ENCODE results near the gene STMN3.
"Not testable (repeated sequence)": the region's sequence is repeated elsewhere in the genome, so short reads cannot be mapped to it uniquely, and the experiment has no call there.

Gene STMN3

DNA sequence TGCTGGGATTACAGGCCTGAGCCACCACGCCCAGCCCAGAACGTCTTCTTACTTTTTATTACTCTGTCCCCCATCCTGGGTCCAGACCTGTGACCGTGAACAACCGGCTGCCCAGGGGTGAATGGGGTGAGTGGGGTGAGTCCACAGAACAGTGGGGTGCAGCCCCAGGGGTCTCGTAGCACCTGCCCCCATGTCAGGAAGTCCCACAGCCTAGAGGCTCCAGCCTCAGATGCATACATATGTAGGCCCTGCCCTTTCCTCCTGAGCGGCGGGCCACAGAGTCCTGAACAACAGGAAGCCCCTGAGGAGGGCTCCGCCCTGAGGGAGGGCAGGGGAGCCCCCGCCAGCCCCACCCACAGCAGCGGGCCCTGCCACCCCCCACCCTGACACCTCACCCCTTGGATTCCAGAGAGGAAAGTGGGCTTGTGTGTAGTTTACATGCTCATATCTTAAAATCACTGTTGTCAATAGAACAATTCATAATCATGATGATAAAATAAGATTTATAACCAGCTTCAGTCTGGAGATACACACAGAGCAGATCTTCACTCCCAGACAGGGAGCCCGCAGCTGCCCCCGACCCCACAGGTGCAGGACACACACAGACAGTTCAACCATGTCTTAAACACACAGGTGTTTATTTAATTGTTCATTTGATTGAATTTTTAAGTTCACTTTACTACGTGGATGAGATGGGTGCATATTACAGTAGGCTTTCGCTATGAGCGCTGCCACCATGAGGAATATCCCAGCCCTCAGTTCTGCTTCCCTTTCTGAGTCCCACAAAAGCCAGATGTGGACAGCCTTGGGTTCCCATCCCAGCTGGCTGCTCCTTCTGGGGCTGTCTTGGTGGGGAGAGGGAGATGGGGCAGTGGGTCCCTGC, 13.9 kb downstream of the STMN3 start:
- ATAC-seq (replicated peaks), result peak; percentile 28
- peaks cover 56% of the 10 kb centered on the region for H3K36me3 Mint-ChIP-seq (ENCODE audit: insufficient read depth)
- H3K4me3 Mint-ChIP-seq, result peak overlapping the region; percentile 91 to 92
- H3K4me1 Mint-ChIP-seq (ENCODE audit: low read depth in 2 of 2), result peaks cover 39 to 49% of the 10 kb centered on the region in 2 donors
- DNase-seq, result peak; percentile 54 to 58 (median 57)
- H3K27ac Mint-ChIP-seq, result peak overlapping the region; percentile 98 to 100
- peaks cover 0 to 2% of the 10 kb centered on the region in 2 donors for H3K9me3 Mint-ChIP-seq
- H3K27me3 Mint-ChIP-seq, result no peaks in the 10 kb centered on the region

DNA sequence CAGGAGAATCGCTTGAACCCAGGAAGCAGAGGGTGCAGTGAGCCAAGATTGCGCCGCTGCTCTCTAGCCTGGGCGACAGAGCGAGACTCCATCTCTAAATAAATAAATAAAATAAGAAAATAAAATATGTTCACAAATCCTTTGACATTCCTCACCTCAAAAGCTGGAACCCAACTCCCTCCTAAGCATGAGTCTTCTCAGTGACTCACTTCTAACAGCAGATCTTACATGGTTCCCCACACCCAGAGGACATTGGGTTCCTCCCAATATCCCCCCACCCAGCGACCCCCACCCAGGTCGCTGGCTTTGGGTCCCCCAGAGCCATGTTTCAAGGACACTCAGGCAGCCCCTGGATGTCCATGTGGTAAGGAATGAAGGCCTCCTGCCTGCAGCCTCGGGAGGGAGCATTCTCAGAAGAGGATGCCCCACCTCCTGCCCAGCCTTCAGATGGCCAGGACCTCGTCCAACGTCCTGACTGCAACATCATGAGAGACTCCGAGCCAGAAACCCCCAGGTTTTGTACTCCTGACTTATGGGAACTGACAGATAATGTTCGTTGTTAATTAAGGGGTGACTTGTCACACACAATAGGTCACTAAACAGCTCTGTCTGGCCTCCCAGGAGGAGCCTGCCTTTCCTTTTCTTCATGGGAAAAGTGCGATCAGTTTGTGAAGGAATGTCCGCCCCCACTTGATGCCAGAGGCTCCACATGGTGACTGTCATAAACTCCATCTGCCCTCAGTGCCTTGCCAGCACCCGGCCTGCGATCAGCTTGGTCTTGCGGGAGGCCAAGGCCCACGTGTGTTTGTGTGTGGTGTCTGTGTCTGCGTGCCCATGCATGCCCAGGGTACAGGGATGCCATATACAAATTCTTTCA, 16.2 kb downstream of the STMN3 start:
- Mint-ChIP-seq H3K27ac (peak overlapping the region; percentile 97 to 100), H3K36me3 (ENCODE audit: insufficient read depth) (peaks cover 41% of the 10 kb centered on the region), H3K4me3 (peak overlapping the region; percentile 56 to 92), H3K9me3 (peaks cover 0 to 2% of the 10 kb centered on the region in 2 donors), H3K27me3 (no peaks in the 10 kb centered on the region), H3K4me1 (ENCODE audit: low read depth in 2 of 2) (peaks cover 35 to 46% of the 10 kb centered on the region in 2 donors)
- ATAC-seq (replicated peaks) (no peak), DNase-seq (no peak)

DNA sequence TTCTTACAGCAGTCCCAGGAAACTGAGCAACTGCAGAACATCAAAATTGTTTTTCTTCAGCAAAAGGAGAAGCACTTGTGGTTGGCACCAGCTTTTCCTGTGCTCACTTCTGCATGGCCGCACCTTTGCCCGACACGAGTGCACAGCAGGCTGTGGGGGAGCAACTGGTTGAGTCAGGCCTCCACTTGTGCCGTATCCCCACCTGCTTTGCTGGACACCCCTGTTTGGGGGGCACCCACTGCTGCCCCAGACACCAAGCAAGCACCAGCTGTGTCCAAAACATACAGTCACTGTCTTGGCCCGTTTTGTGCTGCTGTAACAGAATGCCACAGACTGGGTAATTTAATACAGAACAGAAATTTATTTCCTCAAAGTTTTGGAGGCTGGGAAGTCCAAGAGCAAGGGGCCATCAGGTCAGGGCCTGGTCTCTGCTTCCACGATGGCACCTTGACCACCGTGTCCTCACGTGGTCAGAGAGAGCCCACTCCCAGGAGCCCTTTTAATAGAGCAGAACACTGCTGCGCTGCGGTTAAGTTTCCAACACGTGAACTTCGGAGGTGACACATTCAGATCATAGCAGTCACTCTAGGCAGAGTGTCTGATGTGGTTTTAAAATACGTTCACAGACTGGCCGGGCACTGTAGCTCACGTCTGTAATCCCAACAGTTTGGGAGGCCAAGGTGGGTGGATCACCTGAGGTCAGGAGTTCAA, 17.6 kb downstream of the STMN3 start:
- peaks cover 35 to 46% of the 10 kb centered on the region in 2 donors for H3K4me1 Mint-ChIP-seq (ENCODE audit: low read depth in 2 of 2)
- H3K4me3 Mint-ChIP-seq, result peak overlapping the region; percentile 76 to 82
- peaks cover 0 to 2% of the 10 kb centered on the region in 2 donors for H3K9me3 Mint-ChIP-seq
- no peaks in the 10 kb centered on the region for H3K27me3 Mint-ChIP-seq
- ATAC-seq (replicated peaks) (peak; percentile 80), DNase-seq (peak; percentile 69 to 73 (median 72))
- H3K36me3 Mint-ChIP-seq (ENCODE audit: insufficient read depth), result peaks cover 40% of the 10 kb centered on the region
- peak overlapping the region; percentile 96 to 97 for H3K27ac Mint-ChIP-seq

DNA sequence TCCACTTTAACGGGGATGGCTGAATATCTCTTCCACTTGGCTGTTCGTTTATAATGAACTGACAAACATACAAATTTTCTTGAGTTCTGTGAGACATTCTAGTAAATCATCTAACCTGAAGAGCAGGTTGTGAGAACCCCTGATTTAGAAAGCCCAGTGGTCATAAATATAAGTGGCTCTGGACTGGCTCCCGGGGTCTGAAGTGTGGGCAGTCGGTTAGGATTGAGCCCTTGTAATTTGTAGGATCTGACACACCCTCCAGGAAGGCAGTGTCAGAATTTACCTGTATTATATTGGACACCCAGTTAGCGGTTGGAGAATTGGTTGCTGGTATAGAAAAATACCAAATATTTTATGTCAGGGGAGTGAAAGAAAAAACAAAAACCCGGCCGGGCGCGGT, 19.5 kb downstream of the STMN3 start:
- H3K4me1 Mint-ChIP-seq (ENCODE audit: low read depth in 2 of 2), result peaks cover 36 to 37% of the 10 kb centered on the region in 2 donors
- ATAC-seq (replicated peaks) (no peak), DNase-seq (no peak)
- peaks cover 32% of the 10 kb centered on the region for H3K36me3 Mint-ChIP-seq (ENCODE audit: insufficient read depth)
- peak overlapping the region; percentile 71 to 78 for H3K27ac Mint-ChIP-seq
- peaks cover 0 to 2% of the 10 kb centered on the region in 2 donors for H3K9me3 Mint-ChIP-seq
- H3K4me3 Mint-ChIP-seq, result peak overlapping the region; percentile 67 to 76
- no peaks in the 10 kb centered on the region for H3K27me3 Mint-ChIP-seq

DNA sequence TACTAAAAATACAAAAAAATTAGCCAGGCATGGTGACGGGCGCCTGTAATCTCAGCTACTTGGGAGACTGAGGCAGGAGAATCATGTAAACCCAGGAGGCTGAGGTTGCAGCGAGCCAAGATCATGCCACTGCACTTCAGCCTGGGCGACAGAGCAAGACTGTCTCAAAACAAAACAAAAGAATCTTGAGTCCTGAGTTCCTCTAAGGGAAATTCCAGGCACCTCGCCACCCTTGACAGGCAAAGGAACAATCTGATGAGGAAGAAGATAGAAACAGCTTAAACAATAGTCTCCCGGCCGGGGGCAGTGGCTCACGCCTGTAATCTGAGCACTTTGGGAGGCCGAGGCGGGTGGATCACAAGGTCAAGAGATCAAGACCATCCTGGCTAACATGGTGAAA, 21.8 kb downstream of the STMN3 start:
- Mint-ChIP-seq H3K4me1 (ENCODE audit: low read depth in 2 of 2) (peaks cover 26 to 34% of the 10 kb centered on the region in 2 donors), H3K36me3 (ENCODE audit: insufficient read depth) (peaks cover 39% of the 10 kb centered on the region), H3K27ac (peak overlapping the region in 1 of 2 donors; percentile 38)
- not testable (repeated sequence) for H3K27me3 Mint-ChIP-seq; H3K4me3 Mint-ChIP-seq; H3K9me3 Mint-ChIP-seq; DNase-seq; ATAC-seq (replicated peaks)

DNA sequence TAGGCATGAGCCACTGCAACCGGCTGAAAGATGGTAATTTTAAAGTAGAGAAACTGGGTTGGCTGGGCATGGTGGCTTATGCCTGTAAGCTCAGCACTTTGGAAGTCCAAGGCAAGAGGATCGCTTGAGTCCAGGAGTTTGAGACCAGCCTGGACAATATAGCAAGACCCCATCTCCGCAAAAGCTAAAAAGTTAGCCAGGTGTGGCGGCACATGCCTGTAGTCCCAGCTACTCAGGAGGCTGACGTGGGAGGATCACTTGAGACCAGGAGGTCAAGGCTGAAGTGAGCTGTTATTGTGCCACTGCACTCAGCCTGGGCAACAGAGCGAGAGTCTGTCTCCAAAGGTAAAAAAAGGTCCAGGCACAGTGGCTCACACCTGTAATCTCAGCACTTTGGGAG, 22.3 kb downstream of the STMN3 start:
- not testable (repeated sequence) for DNase-seq; H3K27me3 Mint-ChIP-seq; H3K9me3 Mint-ChIP-seq; ATAC-seq (replicated peaks); H3K27ac Mint-ChIP-seq
- H3K4me3 Mint-ChIP-seq, result peak overlapping the region in 1 of 2 donors; percentile 12
- peaks cover 34% of the 10 kb centered on the region for H3K36me3 Mint-ChIP-seq (ENCODE audit: insufficient read depth)
- peaks cover 25 to 34% of the 10 kb centered on the region in 2 donors for H3K4me1 Mint-ChIP-seq (ENCODE audit: low read depth in 2 of 2)

DNA sequence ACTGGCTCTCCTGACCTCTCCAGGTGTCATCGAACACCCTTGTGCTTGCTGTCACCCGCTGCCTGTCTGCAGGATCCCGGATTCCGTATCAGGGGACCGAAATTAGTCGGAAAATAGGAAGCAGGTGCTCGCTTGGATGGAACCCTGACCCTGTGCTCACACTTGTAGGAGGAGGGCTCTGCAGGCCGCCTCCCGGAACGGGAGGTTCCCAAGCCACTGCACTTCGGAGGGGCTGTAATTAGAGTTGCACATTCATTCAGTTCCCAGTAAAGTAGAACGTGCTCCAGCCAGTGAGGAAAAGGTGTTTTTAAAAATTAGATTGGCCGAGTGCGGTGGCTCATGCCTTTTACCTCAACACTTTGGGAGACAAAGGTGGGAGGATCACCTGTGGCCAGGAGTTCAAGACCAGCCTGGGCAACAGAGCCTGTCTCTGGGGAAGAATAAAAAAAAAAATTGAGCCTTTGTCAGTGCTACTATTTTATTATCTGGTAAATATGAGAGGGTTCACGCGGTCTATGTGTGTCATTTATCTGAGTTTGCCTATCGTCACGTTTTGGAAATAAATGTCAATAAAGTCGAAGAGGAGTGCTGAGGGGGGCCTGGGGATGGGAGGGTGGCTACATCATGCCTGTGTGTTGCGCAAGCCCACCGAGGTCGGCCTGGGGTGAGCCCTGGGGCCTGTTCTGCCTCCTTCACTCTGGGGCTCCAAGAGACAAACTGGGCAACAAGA, 24.8 kb downstream of the STMN3 start:
- ATAC-seq (replicated peaks), result no peak
- Mint-ChIP-seq H3K9me3 (no peaks in the 10 kb centered on the region), H3K4me1 (ENCODE audit: low read depth in 2 of 2) (peaks cover 16 to 24% of the 10 kb centered on the region in 2 donors)

DNA sequence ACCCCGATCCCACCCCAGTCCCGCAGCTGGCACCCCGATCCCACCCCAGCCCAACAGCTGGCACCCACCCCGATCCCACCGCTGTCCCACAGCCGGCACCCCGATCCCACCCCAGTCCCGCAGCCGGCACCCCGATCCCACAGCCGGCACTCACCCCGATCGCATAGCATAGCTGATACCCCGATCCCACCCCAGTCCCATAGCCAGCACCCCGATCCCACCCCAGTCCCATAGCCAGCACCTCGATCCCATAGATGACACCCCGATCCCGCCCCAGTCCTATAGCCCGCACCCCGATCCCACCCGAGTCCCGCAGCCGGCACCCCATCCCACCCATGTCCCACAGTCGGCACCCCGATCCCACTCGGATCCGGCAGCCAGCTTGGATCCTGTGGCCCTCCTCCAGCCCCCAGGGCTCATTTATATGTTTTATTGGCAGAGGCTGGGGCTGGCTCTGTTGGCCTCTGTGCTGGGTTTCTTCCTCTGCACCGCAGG, 25.4 kb downstream of the STMN3 start:
- Mint-ChIP-seq H3K9me3 (no peaks in the 10 kb centered on the region), H3K36me3 (ENCODE audit: insufficient read depth) (peaks cover 27% of the 10 kb centered on the region), H3K27me3 (no peaks in the 10 kb centered on the region), H3K27ac (peak overlapping the region; percentile 84 to 94), H3K4me1 (ENCODE audit: low read depth in 2 of 2) (peaks cover 18 to 25% of the 10 kb centered on the region in 2 donors), H3K4me3 (peak overlapping the region; percentile 91 to 98)
- DNase-seq (no peak), ATAC-seq (replicated peaks) (no peak)

More for the DNA sequence above, 24.8 kb downstream of the STMN3 start:
- peak overlapping the region; percentile 91 to 98 for H3K4me3 Mint-ChIP-seq
- H3K36me3 Mint-ChIP-seq (ENCODE audit: insufficient read depth), result peaks cover 27% of the 10 kb centered on the region
- peak overlapping the region; percentile 84 to 94 for H3K27ac Mint-ChIP-seq
- H3K27me3 Mint-ChIP-seq, result no peaks in the 10 kb centered on the region
- peak in 1 of 3 experiments; percentile 47 for DNase-seq

DNA sequence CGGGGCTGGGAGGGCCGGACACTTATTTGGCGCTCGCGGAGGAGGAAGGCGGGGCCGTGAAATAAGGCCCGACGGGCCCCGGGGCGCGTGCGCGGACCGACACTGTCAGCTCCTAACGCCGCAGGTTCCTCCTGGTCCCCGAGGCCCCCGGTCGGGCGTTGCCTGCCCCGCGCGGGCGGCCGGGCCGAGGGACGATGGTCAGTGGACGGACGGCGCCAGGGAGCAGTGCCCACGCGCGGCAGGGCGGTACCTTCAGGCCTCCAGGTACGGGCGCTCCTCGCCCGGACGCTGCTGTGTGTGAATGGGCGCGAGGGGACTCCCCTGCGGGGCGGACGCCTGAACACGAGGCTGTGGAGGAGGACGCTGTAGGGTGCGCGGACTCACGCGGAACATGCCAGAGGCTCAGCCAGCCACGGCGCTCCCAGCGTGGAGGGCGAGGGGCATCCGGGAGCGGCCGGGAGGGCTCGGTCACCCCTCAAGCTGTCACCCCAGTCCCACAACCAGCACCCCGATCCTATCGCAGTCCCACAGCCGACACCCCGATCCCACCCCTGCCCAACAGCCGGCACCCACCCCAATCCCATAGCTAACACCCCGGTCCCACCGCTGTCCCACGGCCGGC, 26.0 kb downstream of the STMN3 start:
- H3K9me3 Mint-ChIP-seq, result no peaks in the 10 kb centered on the region
- H3K27ac Mint-ChIP-seq, result peak overlapping the region; percentile 84 to 94
- peak; percentile 91 to 95 (median 95) for DNase-seq
- H3K4me3 Mint-ChIP-seq, result peak overlapping the region; percentile 91 to 98
- peak; percentile 82 for ATAC-seq (replicated peaks)
- peaks cover 32% of the 10 kb centered on the region for H3K36me3 Mint-ChIP-seq (ENCODE audit: insufficient read depth)
- peaks cover 23 to 30% of the 10 kb centered on the region in 2 donors for H3K4me1 Mint-ChIP-seq (ENCODE audit: low read depth in 2 of 2)
- H3K27me3 Mint-ChIP-seq, result no peaks in the 10 kb centered on the region

DNA sequence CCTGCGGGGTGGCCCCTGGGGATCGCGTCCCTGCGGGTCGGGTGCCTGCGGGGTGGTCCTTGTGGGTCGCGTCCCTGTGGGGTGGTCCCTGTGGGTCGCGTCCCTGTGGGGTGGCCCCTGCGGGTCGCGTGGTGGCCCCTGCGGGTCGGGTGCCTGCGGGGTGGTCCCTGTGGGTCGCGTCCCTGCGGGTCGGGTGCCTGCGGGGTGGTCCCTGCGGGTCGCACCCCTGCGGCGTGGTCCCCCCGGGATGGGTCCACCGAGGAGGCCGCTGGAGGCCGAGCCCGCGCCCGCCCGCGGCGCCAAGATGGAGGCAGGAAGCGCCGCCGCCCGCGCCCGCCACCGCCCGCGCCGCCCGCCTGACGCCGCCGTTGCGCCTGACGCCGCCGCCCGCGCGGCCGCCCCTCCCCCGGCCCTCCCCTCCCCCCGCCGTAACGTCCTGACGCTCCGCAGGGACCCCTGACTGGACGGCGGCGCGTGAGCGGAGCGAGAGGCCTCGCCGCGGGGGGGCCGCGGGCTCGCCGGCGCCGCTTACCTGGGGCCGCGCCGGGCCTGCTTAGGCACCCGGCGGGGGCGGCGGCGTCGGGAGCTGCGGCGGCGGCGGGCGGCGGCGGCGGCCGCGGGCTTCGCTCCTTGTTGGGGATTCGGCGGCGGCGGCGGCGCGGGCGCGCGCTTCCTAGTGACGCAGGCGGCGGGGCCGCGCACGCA, 26.6 kb downstream of the STMN3 start, which contains the start of gene GMEB2:
Gene GMEB2, minus strand, starts transcription at position 678 of the 705 bp plus-strand sequence. CDS start 7,704 bp downstream, outside the sequence.
- no peaks in the 10 kb centered on the region for H3K27me3 Mint-ChIP-seq
- no peaks in the 10 kb centered on the region for H3K9me3 Mint-ChIP-seq
- peak; percentile 43 for ATAC-seq (replicated peaks)
- peaks cover 27 to 32% of the 10 kb centered on the region in 2 donors for H3K4me1 Mint-ChIP-seq (ENCODE audit: low read depth in 2 of 2)
- peaks cover 33% of the 10 kb centered on the region for H3K36me3 Mint-ChIP-seq (ENCODE audit: insufficient read depth)
- DNase-seq, result peak in 2 of 3 experiments; percentile 34 to 50
- peak within 1 kb of the TSS; percentile 91 to 98 for H3K4me3 Mint-ChIP-seq
- peak within 1 kb of the TSS; percentile 93 to 94 for H3K27ac Mint-ChIP-seq

DNA sequence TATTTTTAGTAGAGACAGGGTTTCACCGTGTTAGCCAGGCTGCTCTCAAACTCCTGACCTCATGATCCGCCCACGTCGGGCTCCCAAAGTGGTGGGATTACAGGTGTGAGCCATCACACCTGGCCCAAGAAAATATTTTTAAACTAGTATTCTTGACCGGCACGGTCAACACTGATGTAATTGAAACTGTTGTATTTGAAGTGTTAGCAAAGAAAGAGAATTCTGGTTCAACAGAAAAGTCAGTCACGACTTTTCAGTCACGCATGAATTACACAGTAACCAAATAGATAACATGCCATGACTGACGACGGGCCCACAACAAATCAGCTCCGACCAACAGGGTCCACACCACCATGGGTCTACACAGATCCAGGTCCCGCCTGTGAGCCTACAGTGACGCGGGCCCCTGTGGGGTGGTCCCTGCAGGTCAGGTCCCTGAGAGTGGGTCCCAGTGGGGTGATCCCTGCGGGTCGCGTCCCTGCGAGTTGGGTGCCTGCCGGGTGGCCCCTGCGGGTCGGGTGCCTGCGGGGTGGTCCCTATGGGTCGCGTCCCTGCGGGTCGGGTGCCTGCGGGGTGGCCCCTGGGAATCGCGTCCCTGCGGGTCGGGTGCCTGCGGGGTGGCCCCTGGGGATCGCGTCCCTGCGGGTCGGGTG, 27.3 kb downstream of the STMN3 start:
- DNase-seq (no peak), ATAC-seq (replicated peaks) (no peak)
- Mint-ChIP-seq H3K36me3 (ENCODE audit: insufficient read depth) (peaks cover 32% of the 10 kb centered on the region), H3K4me3 (peak overlapping the region; percentile 74 to 77), H3K27me3 (no peaks in the 10 kb centered on the region), H3K27ac (peak overlapping the region; percentile 90 to 93), H3K4me1 (ENCODE audit: low read depth in 2 of 2) (peaks cover 27 to 35% of the 10 kb centered on the region in 2 donors), H3K9me3 (no peaks in the 10 kb centered on the region)
